Measurements from ENCODE around the gene DGCR2. TPM values are rescaled to one million over a fixed set of nuclear protein-coding genes. Genes with fewer than 3 reads are reported as not detected.
"Not testable (repeated sequence)": the region's sequence is repeated elsewhere in the genome, so short reads cannot be mapped to it uniquely, and the experiment has no call there.

DGCR2 gene
- total RNA-seq, 1 donor from 2014 or later = 36.4 TPM

DNA sequence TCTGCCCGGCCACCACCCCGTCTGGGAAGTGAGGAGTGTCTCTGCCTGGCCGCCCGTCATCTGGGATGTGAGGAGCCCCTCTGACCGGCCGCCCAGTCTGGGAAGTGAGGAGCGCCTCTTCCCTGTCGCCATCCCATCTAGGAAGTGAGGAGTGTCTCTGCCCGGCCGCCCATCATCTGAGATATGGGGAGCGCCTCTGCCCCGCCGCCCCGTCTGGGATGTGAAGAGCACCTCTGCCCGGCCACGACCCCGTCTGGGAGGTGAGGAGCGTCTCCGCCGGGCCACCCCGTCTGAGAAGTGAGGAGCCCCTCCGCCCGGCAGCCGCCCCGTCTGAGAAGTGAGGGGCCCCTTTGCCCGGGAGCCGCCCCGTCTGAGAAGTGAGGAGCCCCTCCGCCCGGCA is 38.1 kb downstream of the DGCR2 start:
- DNase-seq (ENCODE audit: low read depth, low spot score) = not testable (repeated sequence)

DNA sequence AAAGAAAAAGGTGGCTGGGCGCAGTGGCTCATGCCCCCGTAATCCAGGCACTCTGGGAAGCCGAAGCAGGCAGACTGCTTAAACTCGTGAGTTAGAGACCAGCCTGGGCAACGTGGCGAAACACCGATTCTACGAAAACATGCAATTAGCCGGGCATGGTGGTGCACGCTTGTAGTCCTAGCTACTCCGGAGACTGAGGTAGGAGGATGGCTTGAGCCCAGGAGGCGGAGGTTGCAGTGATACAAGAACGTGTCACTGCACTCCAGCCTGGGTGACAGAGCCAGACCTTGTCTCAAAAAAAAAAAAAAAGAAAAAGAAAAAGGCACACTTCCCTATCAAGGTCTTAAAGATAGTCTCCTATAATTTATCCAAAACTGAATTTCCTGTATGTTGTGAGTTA is 39.4 kb downstream of the DGCR2 start:
- no peak for DNase-seq (ENCODE audit: low read depth, low spot score)

DNA sequence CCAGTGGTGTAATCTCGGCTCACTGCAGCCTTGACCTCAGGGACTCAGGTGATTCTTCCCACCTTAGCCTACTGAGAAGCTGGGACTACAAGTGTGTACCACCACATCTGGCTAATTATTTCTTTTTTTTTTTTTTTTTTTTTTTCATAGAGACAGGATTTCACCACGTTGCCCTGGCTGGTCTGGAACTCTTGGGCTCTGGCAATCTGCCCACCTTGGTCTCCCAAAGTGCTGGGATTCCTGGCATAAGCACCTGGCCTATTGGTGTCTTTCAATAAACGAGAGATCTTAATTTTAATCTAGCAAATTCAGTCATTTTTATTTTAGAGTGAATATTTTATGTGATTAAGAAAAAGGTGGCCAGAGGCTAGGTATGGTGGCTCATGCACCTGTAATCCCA is 40.1 kb downstream of the DGCR2 start:
- DNase-seq (ENCODE audit: low read depth, low spot score) = no peak

DNA sequence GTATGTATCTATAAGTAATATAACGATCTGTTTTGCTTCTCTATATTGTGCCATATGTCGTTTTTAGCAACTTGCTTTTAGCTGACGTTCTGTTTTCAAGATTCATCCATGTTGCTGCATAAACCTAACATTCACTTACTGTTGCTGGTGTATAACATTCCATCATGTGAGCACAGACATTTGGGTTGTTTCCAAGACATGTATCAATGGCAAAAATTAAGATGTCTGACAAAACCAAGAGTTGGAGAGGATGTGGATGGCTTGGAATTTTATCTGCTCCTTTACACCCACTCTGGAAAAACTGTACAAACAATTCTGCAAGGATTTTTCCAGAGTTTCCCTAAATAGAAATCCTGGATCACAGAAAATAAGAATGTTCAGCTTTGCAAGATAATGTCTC is 40.9 kb downstream of the DGCR2 start:
- no peak for DNase-seq (ENCODE audit: low read depth, low spot score)

DNA sequence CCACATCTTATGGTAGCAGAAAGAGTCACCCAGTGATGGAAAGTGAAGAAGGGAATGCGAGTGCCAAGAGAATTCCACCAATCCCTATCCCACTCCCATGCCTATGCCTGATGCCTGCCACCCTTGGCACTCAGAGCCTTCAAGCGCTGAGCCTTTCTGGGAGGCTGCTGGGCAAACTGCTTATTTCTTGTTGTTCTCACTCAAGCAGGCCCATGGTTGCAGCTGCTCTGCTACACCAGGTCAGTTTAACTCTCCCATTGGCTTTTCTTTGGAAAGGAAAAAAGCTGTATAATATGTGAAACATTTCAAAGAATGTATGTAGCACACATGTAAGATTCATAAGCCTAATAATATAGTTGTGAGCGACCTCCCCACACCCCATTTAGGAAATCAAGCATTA is 41.4 kb downstream of the DGCR2 start:
- DNase-seq (ENCODE audit: low read depth, low spot score) = no peak

DNA sequence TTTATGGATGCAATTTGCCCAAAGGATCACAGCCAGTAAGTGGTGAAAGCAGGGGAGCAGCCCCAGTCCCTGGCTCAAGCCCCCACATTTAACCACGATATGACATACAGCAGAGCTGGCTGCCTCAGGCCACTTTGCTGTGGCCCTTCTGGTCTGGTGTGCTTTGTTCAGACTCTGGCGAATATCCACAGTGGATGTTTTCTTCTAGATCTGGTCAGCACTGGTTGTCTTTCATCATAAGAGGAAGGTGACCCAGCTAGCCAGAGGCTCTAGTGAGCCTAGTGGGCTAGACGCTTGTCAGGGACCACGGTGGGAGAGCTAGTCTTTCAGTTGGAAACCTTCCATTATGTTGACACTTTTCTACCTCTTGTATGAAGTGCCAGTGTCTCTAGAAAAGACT is 42.5 kb downstream of the DGCR2 start:
- DNase-seq (ENCODE audit: low read depth, low spot score) = no peak

DNA sequence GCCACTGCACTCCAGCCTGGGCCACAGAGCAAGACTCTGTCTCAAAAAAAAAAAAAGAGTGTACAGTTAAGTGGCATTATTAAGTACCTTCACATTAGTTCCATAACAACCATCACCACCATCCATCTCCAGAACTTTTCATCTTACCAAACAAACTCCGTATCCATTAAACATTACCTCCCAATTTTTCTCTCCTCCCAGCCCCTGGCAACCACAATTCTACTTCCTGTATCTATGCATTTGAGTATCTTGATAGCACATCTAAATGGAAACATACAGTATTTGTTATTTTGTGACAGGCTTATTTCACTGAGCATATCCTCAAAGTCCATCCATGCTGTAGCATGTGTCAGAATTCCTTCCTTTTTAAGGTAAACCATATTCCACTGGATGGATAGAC is 46.8 kb downstream of the DGCR2 start:
- DNase-seq (ENCODE audit: low read depth, low spot score) = no peak

DNA sequence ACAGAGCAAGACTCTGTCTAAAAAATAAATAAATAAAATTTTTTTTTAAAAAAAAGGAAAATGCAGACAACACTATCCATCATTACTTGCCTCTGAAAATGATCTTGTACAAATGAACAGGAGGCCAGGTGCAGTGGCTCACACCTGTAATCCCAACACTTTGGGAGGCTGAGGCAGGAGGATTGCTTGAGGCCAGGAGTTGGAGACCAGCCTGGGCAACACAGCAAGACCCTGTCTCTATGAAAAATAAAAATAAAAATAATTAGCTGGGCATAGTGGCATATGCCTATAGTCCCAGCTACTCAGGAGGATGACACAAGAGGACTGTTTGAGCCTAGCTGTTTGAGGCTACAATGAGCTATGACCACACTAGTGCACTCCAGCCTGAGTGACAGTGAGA is 49.4 kb downstream of the DGCR2 start:
- DNase-seq (ENCODE audit: low read depth, low spot score) = not testable (repeated sequence)

DNA sequence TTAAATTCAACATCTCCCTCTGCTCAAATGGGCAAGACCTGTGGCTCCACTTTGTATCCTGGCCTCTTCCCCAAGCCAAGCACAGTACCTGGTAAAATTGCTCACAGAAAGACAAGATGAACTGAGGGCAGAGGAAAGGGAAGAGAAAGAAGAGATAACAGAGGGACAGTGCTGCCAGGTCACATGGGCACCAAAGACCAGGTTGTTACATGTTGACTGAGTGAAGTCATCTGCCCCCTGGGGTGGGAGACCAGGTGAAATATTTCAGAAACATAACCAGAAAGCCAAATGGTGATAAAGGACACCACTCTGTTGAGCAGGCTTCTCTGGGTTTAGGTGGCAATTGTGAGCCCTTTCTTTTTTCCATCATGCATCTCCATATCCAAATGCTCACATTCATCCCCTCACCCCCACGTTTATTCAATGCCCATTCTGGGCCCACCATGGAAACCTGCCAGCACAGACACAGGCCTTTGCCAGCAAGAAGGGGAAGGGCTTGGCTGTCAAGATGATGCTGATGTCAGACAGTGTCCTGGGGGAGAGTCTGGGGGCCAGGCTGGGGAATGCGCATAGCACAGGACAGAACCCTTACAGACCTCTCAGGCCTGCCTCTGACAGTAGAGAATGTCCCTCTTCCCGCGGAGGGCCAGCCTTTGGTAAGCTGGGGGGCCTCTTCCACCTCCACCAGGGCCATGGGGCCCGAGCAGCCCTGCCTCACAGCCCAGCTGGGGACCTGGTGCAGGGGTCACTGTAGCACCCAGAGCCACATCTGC is 51.6 kb downstream of the DGCR2 start:
- no peak for DNase-seq (ENCODE audit: low read depth, low spot score)

DNA sequence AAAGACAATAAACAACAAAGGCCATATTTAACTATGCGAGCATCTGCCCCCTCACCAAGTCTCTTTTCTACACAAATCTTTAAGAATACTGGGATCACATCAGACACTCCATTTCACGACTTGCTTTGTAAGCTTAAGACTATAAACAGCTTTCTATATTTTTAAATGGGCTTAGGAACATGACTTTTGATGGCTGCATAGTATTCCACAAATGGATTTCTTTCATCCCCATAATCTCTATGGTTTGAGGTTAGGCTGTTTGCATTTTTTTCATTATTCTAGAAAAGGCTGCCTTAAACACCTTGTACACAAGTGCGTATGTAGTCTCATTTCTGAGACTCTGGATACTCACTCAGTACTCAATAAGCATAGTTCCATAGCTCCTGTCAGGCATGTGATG is 52.8 kb downstream of the DGCR2 start:
- no peak for DNase-seq (ENCODE audit: low read depth, low spot score)

DNA sequence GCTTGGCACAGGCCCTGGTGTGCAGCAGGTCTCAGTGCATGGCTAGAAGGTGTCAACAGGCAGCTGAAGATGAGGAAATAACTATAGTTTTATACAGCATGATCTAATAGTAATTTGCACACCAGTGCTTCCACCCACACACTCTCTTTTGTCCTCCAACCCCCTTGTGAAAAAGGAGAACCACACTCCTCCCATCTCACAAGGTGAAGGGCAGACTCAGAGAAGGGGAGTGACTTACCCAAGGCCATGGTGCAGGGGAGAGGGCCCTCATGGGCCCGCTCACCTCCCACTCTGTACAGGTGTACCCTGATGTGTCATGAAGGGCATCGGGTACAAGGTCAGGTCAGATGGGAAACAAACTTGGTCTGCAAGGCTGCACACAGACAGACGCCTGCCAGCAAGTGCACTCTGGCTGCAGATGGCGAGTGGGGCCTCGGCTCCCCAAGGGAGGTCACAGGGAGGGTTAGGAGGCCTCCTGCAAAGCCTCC is 53.4 kb downstream of the DGCR2 start:
- DNase-seq (ENCODE audit: low read depth, low spot score) = no peak

DNA sequence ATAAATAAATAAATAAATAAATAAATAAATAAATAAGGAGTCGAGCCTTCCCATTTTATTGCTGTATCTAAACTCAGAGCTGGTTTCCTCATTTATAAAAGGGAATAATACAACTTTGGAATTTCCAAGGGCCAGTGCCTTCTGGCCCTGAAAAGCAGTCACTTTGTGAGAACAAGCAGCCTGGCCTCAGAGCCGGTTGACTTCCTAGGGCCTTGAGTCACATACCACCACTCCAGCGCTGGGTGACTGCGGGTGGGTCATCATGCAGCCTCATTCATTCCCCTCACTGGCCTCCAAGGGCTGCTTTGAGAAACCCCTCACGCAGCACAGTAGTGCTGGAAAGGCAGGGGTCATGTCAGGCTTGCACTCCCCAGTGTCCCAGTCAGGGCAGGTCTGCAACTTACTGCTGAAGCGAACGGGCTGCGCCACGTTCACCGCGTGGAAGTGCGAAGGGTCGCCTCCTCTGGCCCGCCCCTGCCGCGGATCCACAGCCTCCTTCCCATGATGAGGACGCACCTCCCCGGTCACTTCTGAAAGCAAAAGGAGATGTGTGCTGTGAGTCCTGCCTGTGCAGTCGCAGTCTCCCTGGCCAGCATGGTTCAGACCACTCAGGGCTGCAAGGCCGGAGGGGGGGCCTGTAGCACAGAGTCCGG is 54.4 kb downstream of the DGCR2 start:
- no peak for DNase-seq (ENCODE audit: low read depth, low spot score)

DNA sequence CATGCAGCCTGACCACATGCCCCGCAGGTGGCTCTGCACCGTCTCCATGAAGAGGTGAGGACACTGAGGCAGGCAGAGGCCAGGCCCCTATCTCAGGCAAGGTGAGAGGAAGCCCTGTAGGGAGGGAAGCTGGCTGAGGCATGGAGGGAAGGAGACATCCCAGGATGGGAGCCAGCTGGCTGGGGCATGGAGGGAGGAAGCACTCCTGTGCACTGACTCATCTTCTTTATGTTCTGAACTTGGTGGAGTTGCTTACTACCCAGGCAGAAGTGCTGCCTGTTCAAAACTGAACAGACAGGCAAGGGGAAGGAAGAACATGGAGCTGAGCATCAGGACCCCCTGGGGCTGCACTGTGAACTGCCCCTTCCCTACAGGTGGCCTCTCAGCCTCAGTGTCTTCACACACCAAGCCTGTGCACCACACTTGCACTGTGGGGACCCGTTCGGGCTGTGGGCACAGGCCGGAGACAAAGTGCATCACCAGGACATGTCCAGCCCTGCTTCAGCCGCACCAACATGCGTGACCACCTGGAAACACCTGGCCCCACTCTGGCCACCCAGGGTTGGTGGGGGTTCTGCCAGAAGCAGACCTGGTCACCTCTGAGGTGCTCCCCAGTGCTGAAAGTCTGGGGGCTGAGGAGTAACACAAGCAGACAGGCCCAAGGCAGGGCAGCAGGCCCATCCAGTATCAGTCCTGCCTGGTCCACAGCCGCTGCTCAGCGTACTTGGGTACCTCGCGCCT is 55.5 kb downstream of the DGCR2 start:
- no peak for DNase-seq (ENCODE audit: low read depth, low spot score)

DNA sequence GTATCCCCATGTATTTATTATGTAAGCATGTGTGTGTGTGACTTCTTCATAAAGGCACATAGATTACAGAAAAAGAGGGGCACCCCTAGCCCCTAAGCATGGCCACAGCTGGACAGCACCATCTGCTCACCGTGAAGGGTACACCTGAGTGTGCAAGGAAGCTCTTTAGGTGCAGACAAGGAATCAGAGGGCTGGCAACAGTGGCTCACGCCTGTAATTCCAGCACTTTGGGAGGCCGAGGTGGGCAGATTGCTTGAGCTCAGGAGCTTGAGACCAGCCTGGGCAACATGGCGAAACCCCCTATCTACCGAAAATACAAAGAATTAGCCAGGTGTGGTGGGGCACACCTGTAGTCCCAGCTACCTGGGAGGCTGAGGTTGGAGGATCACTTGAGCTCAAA is 56.3 kb downstream of the DGCR2 start:
- DNase-seq (ENCODE audit: low read depth, low spot score) = no peak

DNA sequence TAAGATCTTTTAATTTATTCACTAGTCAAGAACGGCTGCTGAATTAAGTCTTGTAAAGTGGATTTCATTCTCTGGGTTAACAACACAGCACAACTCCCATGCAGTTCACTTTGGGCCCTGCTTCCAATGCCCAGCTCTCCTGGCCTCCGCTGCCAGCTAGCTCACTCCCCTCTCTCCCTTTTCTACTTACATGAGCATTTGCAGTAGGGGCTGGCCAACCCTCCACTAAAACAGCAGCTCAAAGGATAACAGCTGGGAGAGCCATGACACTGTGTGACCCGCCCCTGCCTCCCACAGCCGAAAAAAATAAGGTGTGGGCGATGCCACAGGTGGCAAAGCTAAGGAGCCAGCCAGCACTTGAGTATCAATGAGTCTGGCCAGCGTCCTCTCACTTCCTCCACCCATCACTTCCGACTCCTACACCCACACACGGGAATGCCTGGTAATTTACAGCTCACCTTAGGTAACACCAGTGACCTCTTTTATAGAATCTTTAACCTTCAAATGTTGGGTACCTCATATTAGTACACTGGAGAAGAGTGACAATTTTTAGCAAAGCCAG is 56.8 kb downstream of the DGCR2 start:
- DNase-seq (ENCODE audit: low read depth, low spot score) = no peak

DNA sequence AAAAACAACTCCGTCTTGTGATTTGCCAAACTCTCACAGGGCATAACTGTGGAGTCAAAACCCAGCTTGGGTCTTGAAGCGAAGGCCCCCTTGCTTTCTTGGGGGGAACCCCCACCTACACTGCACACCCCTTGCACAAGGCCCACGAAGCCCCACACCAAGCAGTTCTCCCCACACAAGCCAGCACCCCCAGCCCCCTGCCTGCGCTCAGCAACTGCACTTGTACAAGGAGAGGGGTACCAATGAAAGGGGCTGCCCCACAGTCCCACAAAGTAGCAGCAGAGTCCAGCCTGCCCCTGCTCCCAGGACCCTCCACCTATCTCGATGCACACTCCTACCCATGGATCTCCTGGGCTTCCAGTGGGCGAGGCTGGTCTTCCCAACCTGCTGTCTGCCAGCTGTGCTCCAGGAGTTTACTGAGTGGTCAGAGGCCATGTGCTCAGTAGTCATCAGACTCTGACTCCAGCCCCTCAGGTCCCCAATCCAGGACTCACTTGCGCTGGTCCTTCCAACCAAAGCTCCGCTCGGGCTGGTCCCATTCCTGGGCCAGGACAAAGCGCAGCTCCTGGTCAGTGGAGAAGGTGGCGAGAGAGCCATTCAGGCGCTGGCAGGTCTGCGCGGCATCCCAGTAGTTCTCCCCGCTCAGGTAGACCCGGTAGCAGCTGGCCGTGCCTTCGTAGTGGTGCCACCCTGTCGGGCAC is 57.7 kb downstream of the DGCR2 start:
- DNase-seq (ENCODE audit: low read depth, low spot score) = no peak

DNA sequence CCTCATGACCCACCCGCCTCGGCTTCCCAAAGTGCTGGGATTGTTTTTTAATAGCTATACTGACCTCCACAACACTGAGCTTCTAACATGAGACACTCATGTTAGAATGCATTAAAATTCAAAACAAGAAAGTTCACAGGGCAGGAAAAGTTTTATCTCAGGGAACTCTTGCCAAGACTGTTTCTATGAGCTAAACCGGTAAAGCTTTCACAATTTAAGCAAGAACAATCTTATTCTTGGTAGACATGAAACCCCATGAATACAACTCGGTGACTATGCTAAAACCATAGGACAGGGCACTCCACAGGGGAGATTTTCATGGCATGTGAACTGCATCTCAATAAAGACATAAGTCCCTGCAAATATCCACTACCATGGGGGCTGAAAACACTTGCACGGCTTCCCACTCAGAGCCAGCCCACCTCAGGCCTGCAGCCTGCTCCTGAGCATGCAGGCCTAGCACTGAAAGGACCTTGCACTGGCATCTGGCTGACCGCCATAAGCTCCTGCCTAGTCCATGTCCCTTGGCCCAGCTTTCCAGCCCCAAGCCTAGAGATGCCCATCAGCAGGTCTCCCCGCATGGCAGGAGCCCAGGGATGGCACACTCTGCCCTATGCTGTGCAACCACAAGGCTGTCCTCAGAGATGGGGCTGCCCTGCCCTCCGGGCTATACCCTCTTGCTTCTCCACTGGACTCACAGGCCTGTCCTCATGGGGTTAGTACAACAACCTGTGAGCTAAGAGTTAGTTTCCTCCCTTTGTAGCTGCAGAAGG is 58.4 kb downstream of the DGCR2 start:
- DNase-seq (ENCODE audit: low read depth, low spot score) = no peak

DNA sequence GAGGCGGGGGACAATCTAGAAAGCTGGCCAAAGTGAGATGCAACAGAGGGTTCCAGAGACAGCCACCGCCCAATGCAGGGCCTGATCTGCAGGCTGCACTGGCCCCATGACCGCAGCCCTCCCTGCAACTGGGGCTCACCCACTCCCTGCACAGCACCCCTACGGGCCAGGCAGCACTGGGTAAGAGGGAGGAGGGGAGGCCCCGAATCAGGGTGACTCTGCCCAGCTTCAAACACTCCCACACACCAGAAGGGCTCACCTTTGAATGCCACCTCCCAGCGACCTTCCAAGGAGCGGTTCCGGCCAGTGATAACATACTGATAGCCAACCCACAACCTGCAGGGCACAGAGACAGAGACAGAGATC is 59.3 kb downstream of the DGCR2 start:
- DNase-seq (ENCODE audit: low read depth, low spot score) = no peak

DNA sequence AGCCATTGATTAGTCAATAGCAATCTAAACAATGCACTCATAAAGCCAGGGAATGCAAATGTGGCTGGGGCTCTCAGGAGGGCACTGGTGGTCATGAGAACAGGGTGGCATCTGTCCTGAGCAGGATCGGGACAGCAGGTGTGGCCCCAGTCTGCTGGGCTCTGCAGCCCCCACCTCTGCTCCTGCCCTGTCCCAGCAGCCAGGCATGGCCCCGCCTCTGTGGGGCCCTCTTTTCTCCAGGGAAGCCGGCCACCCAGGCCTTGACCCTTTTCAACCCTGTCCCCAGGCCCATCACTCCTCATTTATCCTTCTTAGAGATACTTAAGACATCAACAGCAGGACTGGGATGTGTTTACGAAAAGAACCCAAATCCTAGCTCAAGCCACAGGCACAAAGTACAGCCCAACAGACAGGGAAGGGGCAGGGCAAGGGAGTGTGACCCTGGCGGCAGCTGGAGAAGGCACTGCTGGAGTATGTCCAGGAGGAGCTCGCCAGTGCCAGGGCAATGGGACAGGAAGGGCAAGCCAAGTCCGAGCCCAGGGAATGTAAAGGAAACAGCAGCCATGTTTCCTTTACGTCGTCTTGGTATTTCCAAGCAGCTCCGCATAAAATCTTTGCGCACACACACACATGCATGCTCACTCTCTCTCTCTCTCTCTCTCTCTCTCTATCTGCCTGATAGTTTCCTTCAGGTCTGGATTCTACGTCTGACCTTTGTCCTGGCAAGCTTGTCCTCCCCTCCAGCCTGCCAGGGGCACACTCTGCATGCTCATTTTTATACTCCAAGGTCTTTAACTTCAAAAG is 59.9 kb downstream of the DGCR2 start:
- DNase-seq (ENCODE audit: low read depth, low spot score) = peak; percentile 17
